AG08396 (cell line): ENCODE data around the gene WIZ.
A peak's percentile ranks its signal among the peaks of the same experiment; 100 is the strongest.
"Not testable (repeated sequence)": the region's sequence is repeated elsewhere in the genome, so short reads cannot be mapped to it uniquely, and the experiment has no call there.

ENCODE experiments used
- DNase-seq: peaks from one replicate; pipeline ENCODE4 v3.0.0; 2012; ENCODE audit warnings: low spot score, mixed read lengths

The WIZ gene

GRCh38 chr19:15428956-15429824 is 20.6 kb downstream of the WIZ start:
- no peak for DNase-seq

GRCh38 chr19:15427991-15428471 is 21.7 kb downstream of the WIZ start:
- no peak for DNase-seq

- DNase-seq, result no peak
Measured at GRCh38 chr19:15427350-15427700, 22.4 kb downstream of the WIZ start.

GRCh38 chr19:15426485-15427349 is 23.0 kb downstream of the WIZ start:
- no peak for DNase-seq

GRCh38 chr19:15425321-15425950 is 24.3 kb downstream of the WIZ start:
- no peak for DNase-seq

- DNase-seq, result no peak
Measured at GRCh38 chr19:15424692-15425272, 25.0 kb downstream of the WIZ start.

GRCh38 chr19:15424121-15424520 is 25.6 kb downstream of the WIZ start:
- DNase-seq, result no peak

GRCh38 chr19:15423130-15423529 is 26.6 kb downstream of the WIZ start:
- DNase-seq, result no peak

- DNase-seq, result no peak
Measured at GRCh38 chr19:15422296-15423075, 27.3 kb downstream of the WIZ start.

GRCh38 chr19:15421721-15422260 is 28.0 kb downstream of the WIZ start:
- no peak for DNase-seq

GRCh38 chr19:15421136-15421695 is 28.5 kb downstream of the WIZ start:
- no peak for DNase-seq

GRCh38 chr19:15419413-15420025 is 30.2 kb downstream of the WIZ start:
- peak; percentile 54 for DNase-seq

GRCh38 chr19:15418579-15419412 is 31.0 kb downstream of the WIZ start, which contains the start of gene AKAP8L:
Gene AKAP8L, minus strand, starts transcription at chr19:15418988. Its CDS starts 65 bp downstream, at chr19:15418923.
- peak; percentile 100 for DNase-seq

GRCh38 chr19:15418231-15418578 is 31.6 kb downstream of the WIZ start:
- DNase-seq, result peak; percentile 46

GRCh38 chr19:15417699-15418098 is 32.1 kb downstream of the WIZ start:
- DNase-seq, result no peak

- DNase-seq, result no peak
Measured at GRCh38 chr19:15412832-15413231, 36.9 kb downstream of the WIZ start.

GRCh38 chr19:15411351-15411750 is 38.4 kb downstream of the WIZ start:
- DNase-seq, result not testable (repeated sequence)

GRCh38 chr19:15404780-15405211 is 45.0 kb downstream of the WIZ start:
- no peak for DNase-seq

- DNase-seq, result no peak
Measured at GRCh38 chr19:15404097-15404779, 45.5 kb downstream of the WIZ start.
